AG10803 (cell line): ENCODE data around the gene CEPT1.

Experiments used
- DNase-seq: peaks from one replicate; pipeline ENCODE4 v3.0.0; 2010; ENCODE audit warnings: low read depth
- H3K4me3 ChIP-seq: 2 replicates; pipeline ENCODE4 v1.5.1; 2011; ENCODE audit warnings: mild to moderate bottlenecking, low read length, control low read depth
- CTCF ChIP-seq: conservative IDR thresholded peaks from 2 replicates; pipeline ENCODE4 v1.5.1; 2011; ENCODE audit warnings: mild to moderate bottlenecking, low read length, control low read depth, inconsistent platforms

Gene CEPT1

GRCh38 chr1:111217183-111217910, 77.3 kb downstream of the CEPT1 start:
- no peak for DNase-seq
- no peak for TF ChIP-seq CTCF
- no peak overlapping the region for H3K4me3 ChIP-seq

- TF ChIP-seq CTCF: no peak
- H3K4me3 ChIP-seq: no peak overlapping the region
- no peak for DNase-seq
These were observed 78.9 kb downstream of the CEPT1 start for GRCh38 chr1:111218701-111219556.

GRCh38 chr1:111219557-111220286, 79.7 kb downstream of the CEPT1 start:
- no peak for DNase-seq
- no peak for TF ChIP-seq CTCF
- H3K4me3 ChIP-seq: no peak overlapping the region

GRCh38 chr1:111220302-111220890, 80.4 kb downstream of the CEPT1 start:
- no peak for TF ChIP-seq CTCF
- DNase-seq: no peak
- H3K4me3 ChIP-seq: no peak overlapping the region

GRCh38 chr1:111221276-111221632, 81.2 kb downstream of the CEPT1 start:
- no peak overlapping the region for H3K4me3 ChIP-seq
- TF ChIP-seq CTCF: no peak
- no peak for DNase-seq

GRCh38 chr1:111221633-111222291, 81.7 kb downstream of the CEPT1 start:
- no peak for DNase-seq
- TF ChIP-seq CTCF: no peak
- no peak overlapping the region for H3K4me3 ChIP-seq
